ENCODE results near the gene LCN2. TPM values are rescaled to one million over a fixed set of nuclear protein-coding genes. Genes with fewer than 3 reads are reported as not detected.

Gene LCN2
- total RNA-seq, 2 donors from 2014 or later: not detected

- no peaks in the 10 kb centered on the region for H3K36me3 ChIP-seq
- H3K4me1 ChIP-seq: no peaks in the 10 kb centered on the region
- no peak overlapping the region for H3K27ac ChIP-seq
- DNase-seq (ENCODE audit: low spot score): no peak
- H3K4me3 ChIP-seq: no peak overlapping the region
- no peaks in the 10 kb centered on the region for H3K27me3 ChIP-seq
- no peaks in the 10 kb centered on the region for H3K9me3 ChIP-seq
- no peak for TF ChIP-seq CTCF (IDR thresholded peaks at IDR 0.05)
Observed at GRCh38 chr9:128139621-128140020, 9.6 kb upstream of the LCN2 start.

GRCh38 chr9:128141604-128142003 is 7.6 kb upstream of the LCN2 start:
- H3K4me1 ChIP-seq: no peaks in the 10 kb centered on the region
- no peaks in the 10 kb centered on the region for H3K9me3 ChIP-seq
- DNase-seq (ENCODE audit: low spot score): no peak
- no peak for TF ChIP-seq CTCF (IDR thresholded peaks at IDR 0.05)
- H3K36me3 ChIP-seq: no peaks in the 10 kb centered on the region
- H3K27me3 ChIP-seq: no peaks in the 10 kb centered on the region
- no peak overlapping the region for H3K27ac ChIP-seq
- H3K4me3 ChIP-seq: no peak overlapping the region

- no peaks in the 10 kb centered on the region for H3K9me3 ChIP-seq
- no peaks in the 10 kb centered on the region for H3K36me3 ChIP-seq
- H3K4me3 ChIP-seq: no peak overlapping the region
- no peak for DNase-seq (ENCODE audit: low spot score)
- H3K27ac ChIP-seq: no peak overlapping the region
- no peak for TF ChIP-seq CTCF (IDR thresholded peaks at IDR 0.05)
- H3K4me1 ChIP-seq: no peaks in the 10 kb centered on the region
- no peaks in the 10 kb centered on the region for H3K27me3 ChIP-seq
Observed at GRCh38 chr9:128142061-128142460, 7.2 kb upstream of the LCN2 start.

DNA sequence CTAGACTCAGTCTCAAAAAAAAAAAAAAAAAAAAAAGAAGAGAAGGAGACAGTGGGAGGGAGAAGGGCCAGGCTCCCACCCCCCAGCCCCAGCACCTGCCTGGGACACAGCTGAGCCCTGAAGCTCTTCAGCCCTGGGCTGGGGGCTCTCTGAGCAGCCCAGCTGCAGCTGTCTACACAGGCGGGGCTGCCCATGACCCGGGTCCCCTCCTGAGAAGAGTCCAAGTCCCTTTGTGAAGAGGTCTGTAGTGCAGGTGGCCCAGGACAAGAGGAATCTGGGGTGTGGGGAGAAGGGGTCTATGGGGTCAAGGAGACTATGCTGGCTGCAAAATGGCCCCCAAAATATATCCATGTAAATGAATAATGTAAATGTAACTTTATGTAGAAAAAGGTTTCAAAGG is 6.7 kb upstream of the LCN2 start:
- Histone ChIP-seq H3K27ac (no peak overlapping the region), H3K9me3 (no peaks in the 10 kb centered on the region), H3K27me3 (no peaks in the 10 kb centered on the region), H3K36me3 (no peaks in the 10 kb centered on the region), H3K4me3 (no peak overlapping the region), H3K4me1 (no peaks in the 10 kb centered on the region)
- no peak for TF ChIP-seq CTCF (IDR thresholded peaks at IDR 0.05)
- no peak for DNase-seq (ENCODE audit: low spot score)

GRCh38 chr9:128143525-128144238 is 5.6 kb upstream of the LCN2 start:
- peaks cover 0 to 1% of the 10 kb centered on the region in 2 donors for H3K4me1 ChIP-seq
- H3K36me3 ChIP-seq: no peaks in the 10 kb centered on the region
- H3K27ac ChIP-seq: no peak overlapping the region
- H3K27me3 ChIP-seq: no peaks in the 10 kb centered on the region
- TF ChIP-seq CTCF (IDR thresholded peaks at IDR 0.05): no peak
- no peak for DNase-seq (ENCODE audit: low spot score)
- H3K9me3 ChIP-seq: no peaks in the 10 kb centered on the region
- H3K4me3 ChIP-seq: no peak overlapping the region

Measured in right atrium auricular region (tissue), 2 donors.